Upper lobe of right lung (tissue), 1 donor: Measurements from ENCODE around the gene PRKCE. TPM values are rescaled to one million over a fixed set of nuclear protein-coding genes. Genes with fewer than 3 reads are reported as not detected.

Source experiments
- ATAC-seq: fragments of 200-7000 bp; cut with Tn5 transposase; one replicate; pipeline ENCODE4 v1.9.1; 2020; ENCODE audit warnings: mild to moderate bottlenecking, moderate library complexity
- DNase-seq: peaks from one replicate; pipeline ENCODE4 v3.0.0-alpha.2; 2020
- H3K27ac ChIP-seq: fragments of 200-600 bp; one replicate; pipeline ENCODE4 v1.8.0; 2022
- H3K27me3 ChIP-seq: fragments of 200-600 bp; one replicate; pipeline ENCODE4 v1.8.0; 2022; ENCODE audit warnings: mild to moderate bottlenecking
- H3K36me3 ChIP-seq: fragments of 200-600 bp; one replicate; pipeline ENCODE4 v1.8.0; 2022
- H3K4me1 ChIP-seq: fragments of 200-600 bp; one replicate; pipeline ENCODE4 v1.8.0; 2022
- H3K4me3 ChIP-seq: fragments of 200-600 bp; one replicate; pipeline ENCODE4 v1.8.0; 2022; ENCODE audit warnings: mild to moderate bottlenecking
- H3K9me3 ChIP-seq: fragments of 200-600 bp; one replicate; pipeline ENCODE4 v1.8.0; 2022
- intact Hi-C: fragments of 100-400 bp; cut with DNase I; formaldehyde crosslinking; loops from one replicate; pipeline ENCODE4 v1.11.0; 2022
- total RNA-seq: library from RNA; stranded (reverse); fragmentation: NEBNext Ultra II Directional; extraction: Animal tissue kit (Norgen Biotek cat#: 25700); gene quantifications from one replicate; pipeline ENCODE4 v1.2.1, GENCODE V29; 2021
- TF ChIP-seq, protein P1 (sequence below): fragments of 200-600 bp; IDR thresholded peaks from one replicate; pipeline ENCODE4 v1.8.0; 2022; ENCODE audit warnings: antibody characterized with exemption
- donor health status: DM: no; HTN: yes; CAD: no; lungs with severe emphysema.

The PRKCE gene
- total RNA-seq, 1 donor from 2014 or later: 65.6 TPM

DNA sequence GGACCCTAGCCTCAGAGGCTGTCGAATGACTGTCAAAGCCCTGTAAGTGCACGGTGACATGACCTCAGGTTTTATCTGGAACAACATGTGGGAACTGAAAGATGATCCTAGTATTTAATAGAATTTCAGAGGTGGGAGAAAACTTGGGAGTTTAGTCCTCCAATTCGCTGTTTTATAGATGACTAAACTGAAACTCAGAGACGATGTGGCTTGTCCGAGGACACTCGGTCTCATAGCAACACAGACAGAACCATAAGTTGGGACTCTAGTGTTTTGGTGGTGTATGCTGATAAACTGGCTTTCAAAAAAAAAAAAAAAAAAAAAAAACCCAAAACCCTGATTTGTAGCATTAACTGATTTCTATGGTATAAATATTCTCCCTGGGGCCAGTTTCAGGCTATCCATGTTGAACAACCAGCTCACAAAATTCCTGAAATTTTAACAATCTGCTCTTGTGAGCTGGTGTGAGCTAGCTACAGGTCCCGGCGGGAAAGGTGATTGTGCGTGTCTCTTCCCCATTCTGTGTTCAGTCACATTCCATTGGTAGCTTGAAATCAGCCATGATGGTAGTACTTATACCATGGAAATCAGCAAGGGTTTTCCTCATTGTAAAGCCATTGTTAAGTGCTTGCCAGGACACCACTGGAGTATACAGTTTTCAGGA, 450.2 kb downstream of the PRKCE start:
- Histone ChIP-seq H3K4me3 (no peak overlapping the region), H3K27ac (no peak overlapping the region), H3K9me3 (peaks cover 10% of the 10 kb centered on the region), H3K4me1 (peaks cover 16% of the 10 kb centered on the region), H3K27me3 (no peaks in the 10 kb centered on the region), H3K36me3 (peaks cover 15% of the 10 kb centered on the region)
- no peak for ATAC-seq
- no peak for DNase-seq
- TF ChIP-seq, protein P1, sequence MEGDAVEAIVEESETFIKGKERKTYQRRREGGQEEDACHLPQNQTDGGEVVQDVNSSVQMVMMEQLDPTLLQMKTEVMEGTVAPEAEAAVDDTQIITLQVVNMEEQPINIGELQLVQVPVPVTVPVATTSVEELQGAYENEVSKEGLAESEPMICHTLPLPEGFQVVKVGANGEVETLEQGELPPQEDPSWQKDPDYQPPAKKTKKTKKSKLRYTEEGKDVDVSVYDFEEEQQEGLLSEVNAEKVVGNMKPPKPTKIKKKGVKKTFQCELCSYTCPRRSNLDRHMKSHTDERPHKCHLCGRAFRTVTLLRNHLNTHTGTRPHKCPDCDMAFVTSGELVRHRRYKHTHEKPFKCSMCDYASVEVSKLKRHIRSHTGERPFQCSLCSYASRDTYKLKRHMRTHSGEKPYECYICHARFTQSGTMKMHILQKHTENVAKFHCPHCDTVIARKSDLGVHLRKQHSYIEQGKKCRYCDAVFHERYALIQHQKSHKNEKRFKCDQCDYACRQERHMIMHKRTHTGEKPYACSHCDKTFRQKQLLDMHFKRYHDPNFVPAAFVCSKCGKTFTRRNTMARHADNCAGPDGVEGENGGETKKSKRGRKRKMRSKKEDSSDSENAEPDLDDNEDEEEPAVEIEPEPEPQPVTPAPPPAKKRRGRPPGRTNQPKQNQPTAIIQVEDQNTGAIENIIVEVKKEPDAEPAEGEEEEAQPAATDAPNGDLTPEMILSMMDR: no peak
- intact Hi-C loops: no loop called here

GRCh38 chr2:46106690-46107089, 455.2 kb downstream of the PRKCE start:
- DNase-seq (no peak), ATAC-seq (no peak)
- no peaks in the 10 kb centered on the region for H3K27me3 ChIP-seq
- TF ChIP-seq, protein P1: no peak
- peaks cover 10% of the 10 kb centered on the region for H3K9me3 ChIP-seq
- intact Hi-C loops: no loop called here
- no peaks in the 10 kb centered on the region for H3K36me3 ChIP-seq
- H3K4me3 ChIP-seq: no peak overlapping the region
- no peak overlapping the region for H3K27ac ChIP-seq
- H3K4me1 ChIP-seq: no peaks in the 10 kb centered on the region

DNA sequence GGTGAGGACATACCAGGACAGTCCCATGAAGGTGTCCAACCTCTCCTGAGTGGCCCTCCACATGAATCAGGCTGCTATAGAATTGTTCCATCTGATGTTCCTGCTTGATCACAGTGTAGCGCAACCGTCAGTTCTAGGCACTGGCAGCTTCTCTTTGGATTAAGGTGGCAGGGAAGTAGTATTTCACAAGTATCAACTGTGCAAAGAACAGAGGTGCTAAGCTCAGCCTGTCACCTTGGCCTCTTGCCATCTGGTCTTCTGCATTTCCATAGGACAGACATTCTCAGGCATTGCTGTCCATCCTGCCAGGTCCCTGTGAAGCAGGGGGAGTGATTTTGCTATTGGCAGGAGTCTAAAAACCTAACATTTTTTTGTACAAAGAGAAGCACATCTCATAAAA, 463.5 kb downstream of the PRKCE start:
- H3K27me3 ChIP-seq: no peaks in the 10 kb centered on the region
- peaks cover 17% of the 10 kb centered on the region for H3K4me1 ChIP-seq
- H3K36me3 ChIP-seq: no peaks in the 10 kb centered on the region
- ATAC-seq: no peak
- TF ChIP-seq, protein P1: no peak
- intact Hi-C loops: no loop called here
- no peaks in the 10 kb centered on the region for H3K9me3 ChIP-seq
- DNase-seq: no peak
- H3K4me3 ChIP-seq: no peak overlapping the region
- no peak overlapping the region for H3K27ac ChIP-seq

- intact Hi-C loops: no loop called here
- no peaks in the 10 kb centered on the region for H3K9me3 ChIP-seq
- TF ChIP-seq, protein P1: no peak
- H3K4me3 ChIP-seq: no peak overlapping the region
- DNase-seq (no peak), ATAC-seq (no peak)
- H3K36me3 ChIP-seq: no peaks in the 10 kb centered on the region
- no peak overlapping the region for H3K27ac ChIP-seq
- peaks cover 21% of the 10 kb centered on the region for H3K4me1 ChIP-seq
- H3K27me3 ChIP-seq: no peaks in the 10 kb centered on the region
Observed at GRCh38 chr2:46116150-46116549, 464.7 kb downstream of the PRKCE start.

- no peaks in the 10 kb centered on the region for H3K36me3 ChIP-seq
- intact Hi-C loops: no loop called here
- DNase-seq (no peak), ATAC-seq (no peak)
- H3K4me1 ChIP-seq: peaks cover 21% of the 10 kb centered on the region
- no peaks in the 10 kb centered on the region for H3K9me3 ChIP-seq
- no peak overlapping the region for H3K4me3 ChIP-seq
- TF ChIP-seq, protein P1: no peak
- no peak overlapping the region for H3K27ac ChIP-seq
- no peaks in the 10 kb centered on the region for H3K27me3 ChIP-seq
Observed at GRCh38 chr2:46116553-46116991, 465.1 kb downstream of the PRKCE start.

DNA sequence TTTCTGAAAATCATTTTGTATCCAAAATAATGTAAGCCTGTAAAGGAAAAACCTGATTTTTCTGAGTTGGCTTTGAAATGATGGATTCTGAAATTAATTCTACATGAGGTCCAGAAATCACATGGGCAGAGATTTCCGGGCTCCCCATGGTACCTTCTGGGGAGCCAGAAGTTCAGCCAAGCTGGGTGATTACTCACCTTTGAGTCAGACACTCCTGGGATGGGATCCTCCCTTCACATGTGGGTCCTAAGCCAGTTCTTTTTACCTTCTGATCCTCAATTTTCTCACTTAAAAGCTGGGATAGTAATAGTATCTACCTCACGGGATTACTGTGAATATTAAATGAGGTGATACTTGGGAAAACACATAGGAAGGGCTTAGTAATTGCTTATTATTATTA, 465.9 kb downstream of the PRKCE start:
- intact Hi-C loops: no loop called here
- Histone ChIP-seq H3K9me3 (no peaks in the 10 kb centered on the region), H3K27me3 (no peaks in the 10 kb centered on the region), H3K36me3 (no peaks in the 10 kb centered on the region), H3K4me3 (no peak overlapping the region), H3K4me1 (peaks cover 21% of the 10 kb centered on the region), H3K27ac (no peak overlapping the region)
- ATAC-seq (no peak), DNase-seq (no peak)
- TF ChIP-seq, protein P1: no peak
